Tibial nerve (tissue), 4 donors: Measurements from ENCODE around the gene PHOX2A. TPM values are rescaled to one million over a fixed set of nuclear protein-coding genes. Genes with fewer than 3 reads are reported as not detected.

Source experiments
- DNase-seq, 2 donors: peaks; one replicate each; pipeline ENCODE4 v3.0.0-alpha.2; 2019; ENCODE audit warnings: low spot score in 2 of 2
- H3K27ac ChIP-seq, 4 donors: fragments of 200-600 bp; sonication (generic) in 3 of 4; one replicate each; pipeline ENCODE4 v1.5.1; 2017 to 2019; ENCODE audit warnings: mild to moderate bottlenecking in 1 of 4
- H3K27me3 ChIP-seq, 2 donors: fragments of 200-600 bp; sonication (generic) in 1 of 2; one replicate each; pipeline versions ENCODE4 v1.5.1 to v1.6.0; 2017 to 2019
- H3K36me3 ChIP-seq, 3 donors: fragments of 200-600 bp; sonication (generic); one replicate each; pipeline ENCODE4 v1.5.1; 2018 to 2019
- H3K4me1 ChIP-seq, 4 donors: fragments of 200-600 bp; sonication (generic) in 3 of 4; one replicate each; pipeline ENCODE4 v1.5.1; 2017 to 2019
- H3K4me3 ChIP-seq, 4 donors: fragments of 200-600 bp; sonication (generic) in 3 of 4; one replicate each; pipeline ENCODE4 v1.5.1; 2017 to 2019; ENCODE audit warnings: mild to moderate bottlenecking in 1 of 4, moderate library complexity in 1 of 4
- H3K9me3 ChIP-seq, 4 donors: fragments of 200-600 bp; sonication (generic) in 3 of 4; one replicate each; pipeline ENCODE4 v1.5.1; 2017 to 2019
- EP300 ChIP-seq, 2 donors: sonication (generic); formaldehyde crosslinking; IDR thresholded peaks; one replicate each; pipeline ENCODE4 v1.6.1; 2017; ENCODE audit warnings: antibody characterized with exemption in 2 of 2, mild to moderate bottlenecking in 1 of 2
- POLR2A ChIP-seq, 2 donors: fragments of 450-650 bp; IDR thresholded peaks; one replicate each; pipeline ENCODE4 v1.6.1; 2017; ENCODE audit warnings: antibody characterized with exemption in 2 of 2, mild to moderate bottlenecking in 2 of 2, moderate library complexity in 2 of 2
- WGBS, 2 donors: methylation state at CpG; one replicate each; pipeline ENCODE4 v1.1.5; 2018; 5-methylcytosine and 5-hydroxymethylcytosine counted together
- total RNA-seq, 4 donors: library from RNA; depleted of rRNA; stranded (reverse); fragments of >200 nt; gene quantifications; one replicate each; pipeline ENCODE4 v1.1.0, GENCODE V29; 2016
- TF ChIP-seq, protein P1 (sequence below), 5 experiments: fragments of 200-600 bp in 3 of 5; fragments of 450-650 bp in 2 of 5; sonication (generic) in 3 of 5; IDR thresholded peaks; one replicate each; pipeline ENCODE4 v1.5.1; 2016 to 2019; ENCODE audit warnings: antibody characterized with exemption in 5 of 5, mild to moderate bottlenecking in 3 of 5, moderate library complexity in 2 of 5

The PHOX2A gene
- total RNA-seq, 4 donors from 2014 or later: not detected

DNA sequence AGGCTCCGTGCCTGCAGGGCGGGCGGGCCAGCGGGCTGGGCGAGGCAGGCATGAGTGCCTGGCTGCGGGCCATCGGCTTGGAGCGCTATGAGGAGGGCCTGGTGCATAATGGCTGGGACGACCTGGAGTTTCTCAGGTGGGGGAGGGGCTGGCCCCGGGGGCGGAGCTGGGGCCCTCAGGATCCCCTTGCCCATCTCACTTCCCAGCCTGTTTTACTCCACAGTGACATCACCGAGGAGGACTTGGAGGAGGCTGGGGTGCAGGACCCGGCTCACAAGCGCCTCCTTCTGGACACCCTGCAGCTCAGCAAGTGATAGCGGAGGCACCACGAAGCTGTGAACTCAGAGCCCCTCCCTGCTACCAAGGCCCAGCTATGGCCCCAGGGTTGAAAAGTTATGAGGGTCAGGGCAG, 5.9 kb downstream of the PHOX2A start:
- WGBS, 2 donors: 44 to 54% methylated on average over 12 of the region's 16 CpGs
- Histone ChIP-seq H3K4me1 (peaks cover 0 to 57% (median 23%) of the 10 kb centered on the region in 4 donors), H3K36me3 (peaks cover 0 to 50% (median 22%) of the 10 kb centered on the region in 3 donors), H3K27ac (no peak overlapping the region), H3K27me3 (peaks cover 0 to 31% of the 10 kb centered on the region in 2 donors), H3K9me3 (no peaks in the 10 kb centered on the region), H3K4me3 (no peak overlapping the region)
- TF ChIP-seq POLR2A (IDR thresholded peaks at IDR 0.05): no peak
- TF ChIP-seq, protein P1, sequence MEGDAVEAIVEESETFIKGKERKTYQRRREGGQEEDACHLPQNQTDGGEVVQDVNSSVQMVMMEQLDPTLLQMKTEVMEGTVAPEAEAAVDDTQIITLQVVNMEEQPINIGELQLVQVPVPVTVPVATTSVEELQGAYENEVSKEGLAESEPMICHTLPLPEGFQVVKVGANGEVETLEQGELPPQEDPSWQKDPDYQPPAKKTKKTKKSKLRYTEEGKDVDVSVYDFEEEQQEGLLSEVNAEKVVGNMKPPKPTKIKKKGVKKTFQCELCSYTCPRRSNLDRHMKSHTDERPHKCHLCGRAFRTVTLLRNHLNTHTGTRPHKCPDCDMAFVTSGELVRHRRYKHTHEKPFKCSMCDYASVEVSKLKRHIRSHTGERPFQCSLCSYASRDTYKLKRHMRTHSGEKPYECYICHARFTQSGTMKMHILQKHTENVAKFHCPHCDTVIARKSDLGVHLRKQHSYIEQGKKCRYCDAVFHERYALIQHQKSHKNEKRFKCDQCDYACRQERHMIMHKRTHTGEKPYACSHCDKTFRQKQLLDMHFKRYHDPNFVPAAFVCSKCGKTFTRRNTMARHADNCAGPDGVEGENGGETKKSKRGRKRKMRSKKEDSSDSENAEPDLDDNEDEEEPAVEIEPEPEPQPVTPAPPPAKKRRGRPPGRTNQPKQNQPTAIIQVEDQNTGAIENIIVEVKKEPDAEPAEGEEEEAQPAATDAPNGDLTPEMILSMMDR (IDR thresholded peaks at IDR 0.05): peak; percentile 51 to 68 (median 59)
- DNase-seq: no peak

GRCh38 chr11:72237112-72237931, 6.7 kb downstream of the PHOX2A start:
- 70 to 79% methylated on average over 8 to 18 of the region's 22 CpGs for WGBS, 2 donors
- H3K27ac ChIP-seq: no peak overlapping the region
- peaks cover 0 to 58% (median 22%) of the 10 kb centered on the region in 3 donors for H3K36me3 ChIP-seq
- H3K9me3 ChIP-seq: no peaks in the 10 kb centered on the region
- H3K4me1 ChIP-seq: peaks cover 0 to 57% (median 23%) of the 10 kb centered on the region in 4 donors
- no peak for DNase-seq
- no peak overlapping the region for H3K4me3 ChIP-seq
- peaks cover 0 to 23% of the 10 kb centered on the region in 2 donors for H3K27me3 ChIP-seq
- TF ChIP-seq EP300 (IDR thresholded peaks at IDR 0.05) (no peak), POLR2A (IDR thresholded peaks at IDR 0.05) (no peak)
- TF ChIP-seq, protein P1 (IDR thresholded peaks at IDR 0.05): no peak

DNA sequence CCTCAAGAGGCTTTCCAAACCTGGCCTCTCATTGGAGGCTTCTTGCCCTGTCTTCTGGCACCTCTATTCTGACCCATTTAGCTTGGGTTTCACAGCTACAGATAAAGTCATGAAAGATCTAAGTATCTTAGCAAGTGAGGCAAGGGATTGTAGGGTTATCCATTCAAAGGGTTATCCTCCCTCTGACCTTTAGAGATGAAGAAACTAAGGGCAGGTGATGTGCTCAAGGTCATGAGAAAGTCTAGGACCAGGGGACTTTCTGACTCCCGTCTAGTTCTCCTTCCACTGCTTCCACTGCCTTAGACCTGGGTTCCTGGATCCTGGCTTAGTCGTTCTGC, 7.2 kb downstream of the PHOX2A start:
- H3K27ac ChIP-seq: no peak overlapping the region
- 62 to 76% methylated on average over 2 of the region's 2 CpGs for WGBS, 2 donors
- DNase-seq: no peak
- H3K27me3 ChIP-seq: peaks cover 0 to 18% of the 10 kb centered on the region in 2 donors
- H3K9me3 ChIP-seq: no peaks in the 10 kb centered on the region
- H3K4me3 ChIP-seq: no peak overlapping the region
- H3K36me3 ChIP-seq: peaks cover 0 to 63% (median 25%) of the 10 kb centered on the region in 3 donors
- TF ChIP-seq EP300 (IDR thresholded peaks at IDR 0.05) (no peak), POLR2A (IDR thresholded peaks at IDR 0.05) (no peak)
- H3K4me1 ChIP-seq: peaks cover 0 to 57% (median 23%) of the 10 kb centered on the region in 4 donors

DNA sequence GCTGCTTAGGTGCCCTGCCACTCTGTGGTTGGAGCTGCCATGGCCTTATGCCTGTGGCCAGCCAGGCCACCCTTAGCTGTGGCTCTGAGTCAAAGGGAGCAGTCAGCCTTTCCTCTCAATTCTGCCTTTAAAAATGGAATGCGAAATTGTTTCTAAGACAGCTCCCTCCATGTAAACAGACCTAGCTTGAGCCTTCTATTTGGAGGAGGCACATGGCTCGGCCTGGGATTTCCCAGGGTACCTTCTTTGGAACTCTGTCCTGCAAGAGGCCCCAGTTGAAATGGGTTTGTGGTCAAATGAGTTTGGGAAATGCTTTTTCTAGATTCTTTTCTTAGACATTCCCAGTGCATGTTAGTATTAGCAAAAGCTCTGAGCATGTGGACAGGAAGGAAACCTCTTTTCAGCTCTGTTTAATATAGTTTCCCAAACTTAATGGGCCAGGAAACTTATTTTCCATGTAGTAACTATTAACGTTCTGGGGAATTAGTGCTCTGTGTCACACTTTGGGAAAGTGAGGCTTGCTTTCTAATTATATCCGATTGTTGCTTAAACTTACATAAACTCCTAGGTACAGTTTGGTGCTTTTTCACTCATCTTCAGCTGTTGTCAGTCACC, 7.8 kb downstream of the PHOX2A start:
- no peak overlapping the region for H3K27ac ChIP-seq
- peaks cover 0 to 56% (median 23%) of the 10 kb centered on the region in 4 donors for H3K4me1 ChIP-seq
- H3K9me3 ChIP-seq: no peaks in the 10 kb centered on the region
- no peak overlapping the region for H3K4me3 ChIP-seq
- no peak for DNase-seq
- no peak for TF ChIP-seq EP300 (IDR thresholded peaks at IDR 0.05)
- TF ChIP-seq, protein P1 (IDR thresholded peaks at IDR 0.05): no peak
- no peak for TF ChIP-seq POLR2A (IDR thresholded peaks at IDR 0.05)
- 63 to 64% methylated on average over 4 of the region's 4 CpGs for WGBS, 2 donors
- H3K27me3 ChIP-seq: peaks cover 0 to 12% of the 10 kb centered on the region in 2 donors
- peaks cover 0 to 69% (median 30%) of the 10 kb centered on the region in 3 donors for H3K36me3 ChIP-seq

DNA sequence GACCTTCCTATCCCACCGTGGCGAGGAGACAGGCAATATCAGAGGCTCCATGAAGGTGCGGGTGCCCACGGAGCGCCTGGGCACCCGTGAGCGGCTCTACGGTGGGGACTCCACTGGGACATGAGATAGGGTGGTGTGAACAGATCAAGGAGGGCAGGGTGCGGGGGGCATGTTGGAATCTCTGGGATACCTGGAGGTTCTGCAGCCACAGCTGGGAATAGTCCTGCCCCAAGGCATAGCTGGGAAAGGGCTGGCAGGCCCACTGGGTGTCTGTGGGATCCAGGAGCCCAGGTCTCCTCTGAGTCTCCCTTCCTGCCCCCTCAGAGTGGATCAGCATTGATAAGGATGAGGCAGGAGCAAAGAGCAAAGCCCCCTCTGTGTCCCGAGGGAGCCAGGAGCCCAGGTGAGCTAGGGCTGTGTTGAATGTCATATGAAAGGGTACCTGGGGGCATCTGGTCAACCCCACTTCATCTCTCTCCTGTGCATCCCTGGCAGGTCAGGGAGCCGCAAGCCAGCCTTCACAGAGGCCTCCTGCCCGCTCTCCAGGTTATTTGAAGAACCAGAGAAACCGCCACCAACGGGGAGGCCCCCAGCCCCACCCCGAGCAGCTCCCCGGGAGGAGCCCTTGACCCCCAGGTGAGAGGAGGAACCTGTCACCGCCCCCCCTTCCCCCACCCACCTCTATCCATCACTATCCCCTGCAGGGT, 8.5 kb downstream of the PHOX2A start:
- Histone ChIP-seq H3K27ac (no peak overlapping the region), H3K27me3 (peaks cover 0 to 5% of the 10 kb centered on the region in 2 donors), H3K36me3 (peaks cover 0 to 76% (median 37%) of the 10 kb centered on the region in 3 donors), H3K4me1 (peaks cover 0 to 49% (median 18%) of the 10 kb centered on the region in 4 donors), H3K9me3 (no peaks in the 10 kb centered on the region), H3K4me3 (no peak overlapping the region)
- no peak for TF ChIP-seq EP300 (IDR thresholded peaks at IDR 0.05)
- TF ChIP-seq, protein P1 (IDR thresholded peaks at IDR 0.05): no peak
- no peak for TF ChIP-seq POLR2A (IDR thresholded peaks at IDR 0.05)
- DNase-seq: no peak
- WGBS, 2 donors: 86 to 91% methylated on average over 15 to 17 of the region's 17 CpGs
